MM.1S (cell line): ENCODE measurements around the gene STAP1.
"Not testable (repeated sequence)": the region's sequence is repeated elsewhere in the genome, so short reads cannot be mapped to it uniquely, and the experiment has no call there.

ENCODE experiments used
- DNase-seq: peaks from one replicate; pipeline ENCODE4 v3.0.0-alpha.2; 2015
- H2AFZ ChIP-seq: fragments of 300-600 bp; sonication (generic); 2 replicates; pipeline ENCODE4 v1.6.0; 2016; ENCODE audit warnings: antibody characterized with exemption, low read length
- H3F3A ChIP-seq: fragments of 300-600 bp; sonication (generic); 2 replicates; pipeline ENCODE4 v1.6.1; 2016; ENCODE audit warnings: mild to moderate bottlenecking, antibody characterized with exemption, low read length, moderate library complexity, mixed read lengths; ENCODE audit not compliant: insufficient read depth
- H3K27ac ChIP-seq: fragments of 300-600 bp; sonication (generic); 2 replicates; pipeline ENCODE4 v1.5.1; 2016; ENCODE audit warnings: mild to moderate bottlenecking, low read length
- H3K27me3 ChIP-seq: fragments of 300-600 bp; sonication (generic); replicated peaks from 2 replicates; pipeline ENCODE4 v1.6.0; 2016; ENCODE audit warnings: low read length; ENCODE audit not compliant: insufficient read depth
- H3K36me3 ChIP-seq: fragments of 300-600 bp; sonication (generic); replicated peaks from 2 replicates; pipeline ENCODE4 v1.6.1; 2016; ENCODE audit warnings: mild to moderate bottlenecking, low read length, mixed read lengths; ENCODE audit not compliant: insufficient read depth
- H3K4me1 ChIP-seq: fragments of 300-600 bp; sonication (generic); 2 replicates; pipeline ENCODE4 v1.6.1; 2016; ENCODE audit warnings: low read length, mixed read lengths
- H3K4me2 ChIP-seq: fragments of 300-600 bp; sonication (generic); 2 replicates; pipeline ENCODE4 v1.6.0; 2016; ENCODE audit warnings: low read depth, low read length
- H3K4me3 ChIP-seq: fragments of 300-600 bp; sonication (generic); 2 replicates; pipeline ENCODE4 v1.5.1; 2016; ENCODE audit warnings: low read length, mixed read lengths
- H3K79me2 ChIP-seq: fragments of 300-600 bp; sonication (generic); 2 replicates; pipeline ENCODE4 v1.6.1; 2016; ENCODE audit warnings: mixed run types, low read length, mixed read lengths
- H3K9ac ChIP-seq: fragments of 300-600 bp; sonication (generic); 2 replicates; pipeline ENCODE4 v1.6.1; 2016; ENCODE audit warnings: low read length, mixed read lengths
- H3K9me2 ChIP-seq: fragments of 300-600 bp; sonication (generic); replicated peaks from 2 replicates; pipeline ENCODE4 v1.6.1; 2016; ENCODE audit warnings: mild to moderate bottlenecking, low read length, mixed read lengths; ENCODE audit not compliant: insufficient read depth
- H3K9me3 ChIP-seq: fragments of 300-600 bp; sonication (generic); replicated peaks from 2 replicates; pipeline ENCODE4 v1.6.1; 2016; ENCODE audit warnings: mild to moderate bottlenecking, low read length, mixed read lengths; ENCODE audit not compliant: insufficient read depth
- H4K20me1 ChIP-seq: fragments of 300-600 bp; sonication (generic); 2 replicates; pipeline ENCODE4 v1.6.1; 2016; ENCODE audit warnings: mild to moderate bottlenecking, low read length, moderate library complexity, mixed read lengths; ENCODE audit not compliant: insufficient read depth
- EZH2 ChIP-seq: fragments of 300-600 bp; sonication (generic); optimal IDR thresholded peaks from 2 replicates; pipeline ENCODE3; 2017; ENCODE audit warnings: low read depth, mild to moderate bottlenecking, antibody characterized with exemption, low read length, mixed read lengths
- EZH2phosphoT487 ChIP-seq: fragments of 300-600 bp; sonication (generic); IDR thresholded peaks from 2 replicates; pipeline ENCODE4 v1.6.1; 2018; ENCODE audit warnings: antibody characterized with exemption, low read length
- TF ChIP-seq, protein P1 (sequence below): fragments of 300-600 bp; sonication (generic); IDR thresholded peaks from 2 replicates; pipeline ENCODE4 v1.5.1; 2016; ENCODE audit warnings: antibody characterized with exemption, low read length, mixed read lengths

The STAP1 gene

GRCh38 chr4:67522230-67522629, 36.3 kb upstream of the STAP1 start:
- no peak for TF ChIP-seq EZH2phosphoT487
- TF ChIP-seq, protein P1, sequence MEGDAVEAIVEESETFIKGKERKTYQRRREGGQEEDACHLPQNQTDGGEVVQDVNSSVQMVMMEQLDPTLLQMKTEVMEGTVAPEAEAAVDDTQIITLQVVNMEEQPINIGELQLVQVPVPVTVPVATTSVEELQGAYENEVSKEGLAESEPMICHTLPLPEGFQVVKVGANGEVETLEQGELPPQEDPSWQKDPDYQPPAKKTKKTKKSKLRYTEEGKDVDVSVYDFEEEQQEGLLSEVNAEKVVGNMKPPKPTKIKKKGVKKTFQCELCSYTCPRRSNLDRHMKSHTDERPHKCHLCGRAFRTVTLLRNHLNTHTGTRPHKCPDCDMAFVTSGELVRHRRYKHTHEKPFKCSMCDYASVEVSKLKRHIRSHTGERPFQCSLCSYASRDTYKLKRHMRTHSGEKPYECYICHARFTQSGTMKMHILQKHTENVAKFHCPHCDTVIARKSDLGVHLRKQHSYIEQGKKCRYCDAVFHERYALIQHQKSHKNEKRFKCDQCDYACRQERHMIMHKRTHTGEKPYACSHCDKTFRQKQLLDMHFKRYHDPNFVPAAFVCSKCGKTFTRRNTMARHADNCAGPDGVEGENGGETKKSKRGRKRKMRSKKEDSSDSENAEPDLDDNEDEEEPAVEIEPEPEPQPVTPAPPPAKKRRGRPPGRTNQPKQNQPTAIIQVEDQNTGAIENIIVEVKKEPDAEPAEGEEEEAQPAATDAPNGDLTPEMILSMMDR, result no peak
- TF ChIP-seq EZH2, result no peak

GRCh38 chr4:67522851-67523671, 35.5 kb upstream of the STAP1 start:
- H4K20me1 ChIP-seq, result no peaks in the 10 kb centered on the region

More at GRCh38 chr4:67522230-67522629, 36.3 kb upstream of the STAP1 start:
- H3K9me3 ChIP-seq, result no peaks in the 10 kb centered on the region
- DNase-seq, result no peak
- H2AFZ ChIP-seq, result no peak overlapping the region
- no peaks in the 10 kb centered on the region for H4K20me1 ChIP-seq
- H3K36me3 ChIP-seq, result no peaks in the 10 kb centered on the region; the same call in 1 of the 2 replicates
- no peak overlapping the region for H3K4me3 ChIP-seq
- no peaks in the 10 kb centered on the region for H3K9me2 ChIP-seq
- H3K79me2 ChIP-seq, result peaks cover 63% of the 10 kb centered on the region
- H3K4me2 ChIP-seq, result no peak overlapping the region
- H3K27me3 ChIP-seq, result no peaks in the 10 kb centered on the region
- H3F3A ChIP-seq, result no peaks in the 10 kb centered on the region
- H3K27ac ChIP-seq, result no peak overlapping the region
- H3K9ac ChIP-seq, result no peak overlapping the region
- H3K4me1 ChIP-seq, result no peaks in the 10 kb centered on the region

GRCh38 chr4:67524140-67524539, 34.4 kb upstream of the STAP1 start:
- H3K4me1 ChIP-seq, H3K4me2 ChIP-seq, H3F3A ChIP-seq, H3K27ac ChIP-seq, H3K9me2 ChIP-seq, H3K9ac ChIP-seq, H3K4me3 ChIP-seq, H3K36me3 ChIP-seq, DNase-seq, H3K27me3 ChIP-seq, H3K9me3 ChIP-seq, H4K20me1 ChIP-seq, H2AFZ ChIP-seq: not testable (repeated sequence)
- H3K79me2 ChIP-seq, result peaks cover 80% of the 10 kb centered on the region

More at GRCh38 chr4:67522851-67523671, 35.5 kb upstream of the STAP1 start:
- Histone ChIP-seq H2AFZ (no peak overlapping the region), H3K9ac (no peak overlapping the region), H3K4me3 (no peak overlapping the region), H3K27ac (no peak overlapping the region), H3K9me2 (no peaks in the 10 kb centered on the region), H3K27me3 (no peaks in the 10 kb centered on the region), H3K9me3 (no peaks in the 10 kb centered on the region), H3K4me2 (no peak overlapping the region), H3F3A (no peaks in the 10 kb centered on the region), H3K36me3 (no peaks in the 10 kb centered on the region; the same call in 1 of the 2 replicates), H3K79me2 (peaks cover 71% of the 10 kb centered on the region), H3K4me1 (no peaks in the 10 kb centered on the region)
- TF ChIP-seq, protein P1, result no peak
- TF ChIP-seq EZH2 (no peak), EZH2phosphoT487 (no peak)
- DNase-seq, result no peak

DNA sequence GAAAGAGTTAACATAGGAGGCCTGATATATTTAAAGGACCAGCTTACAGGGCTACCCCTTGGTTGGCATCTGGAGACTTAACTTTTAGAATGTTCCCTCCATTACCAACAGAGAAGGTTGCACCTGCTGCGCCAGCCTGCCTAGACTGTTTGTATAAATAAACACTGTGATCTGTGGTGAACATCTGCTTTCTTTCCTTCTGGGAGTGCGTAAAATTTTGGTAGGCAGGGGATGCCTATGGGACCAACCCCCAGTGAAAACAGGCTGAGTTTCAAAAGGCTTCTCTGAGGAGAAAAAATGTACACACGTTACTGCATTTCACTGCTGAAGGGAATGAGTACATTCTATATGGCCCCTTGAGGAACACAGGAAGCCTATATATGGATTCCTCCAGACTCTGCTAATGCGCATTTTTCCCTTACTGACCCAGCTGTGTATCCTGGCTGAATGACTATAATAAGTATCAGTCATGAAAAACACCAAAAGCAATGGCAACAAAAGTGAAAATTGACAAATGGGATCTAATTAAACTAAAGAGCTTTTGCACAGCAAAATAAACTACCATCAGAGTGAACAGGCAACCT, 27.1 kb upstream of the STAP1 start:
- TF ChIP-seq, protein P1, result no peak
- TF ChIP-seq EZH2, result no peak
- Histone ChIP-seq H2AFZ (no peak overlapping the region), H3K9me3 (no peaks in the 10 kb centered on the region), H3K4me2 (no peak overlapping the region), H3K36me3 (peaks cover 14% of the 10 kb centered on the region), H4K20me1 (no peaks in the 10 kb centered on the region), H3K4me1 (no peaks in the 10 kb centered on the region), H3K9me2 (no peaks in the 10 kb centered on the region), H3K79me2 (peaks cover 49% of the 10 kb centered on the region), H3K27me3 (no peaks in the 10 kb centered on the region), H3K27ac (no peak overlapping the region), H3F3A (no peaks in the 10 kb centered on the region), H3K9ac (no peak overlapping the region), H3K4me3 (no peak overlapping the region)
- no peak for DNase-seq

- not testable (repeated sequence) for H3K4me3 ChIP-seq, H4K20me1 ChIP-seq, H3K9me2 ChIP-seq, H3K4me2 ChIP-seq, H3K9me3 ChIP-seq, H3K9ac ChIP-seq, H3K27ac ChIP-seq, H2AFZ ChIP-seq, DNase-seq, H3F3A ChIP-seq, H3K4me1 ChIP-seq, H3K27me3 ChIP-seq
- H3K79me2 ChIP-seq, result peaks cover 39% of the 10 kb centered on the region
- H3K36me3 ChIP-seq, result peaks cover 14% of the 10 kb centered on the region
Observed at GRCh38 chr4:67532397-67532796, 26.1 kb upstream of the STAP1 start.
